HCT116 (cell line): Measurements from ENCODE around the gene OR1F1. TPM values are rescaled to one million over a fixed set of nuclear protein-coding genes. Genes with fewer than 3 reads are reported as not detected.

ENCODE experiments used
- ATAC-seq: fragments of 200-7000 bp; cut with Tn5 transposase; 2 replicates; pipeline ENCODE4 v1.9.1; 2020; ENCODE audit warnings: mild to moderate bottlenecking, moderate library complexity
- BruUV-seq: library from RNA; stranded (reverse); fragments of 400-500 nt; replicated peaks from 2 replicates; lab custom pipeline; 2021; lab: Mats Ljungman, UMichigan
- CTCF ChIA-PET: fragments of 300-600 bp; sonication (Branson Sonifier 250); formaldehyde crosslinking; loops from one replicate; lab custom pipeline; 2021; ENCODE audit warnings: antibody characterized with exemption; lab: Charles Lee
- POLR2A ChIA-PET: fragments of 300-600, 350-600 bp; sonication (Branson Sonifier 250); formaldehyde crosslinking; loops from one replicate; lab custom pipeline; 2021; ENCODE audit warnings: antibody characterized with exemption; lab: Charles Lee
- RAD21 ChIA-PET, 2 experiments: fragments of 300-600 bp; sonication (Branson Sonifier 250); formaldehyde crosslinking; loops; one replicate each; lab custom pipeline; 2023; ENCODE audit warnings: low total read pairs in 2 of 2; ENCODE audit not compliant: uncharacterized antibody in 2 of 2, unreplicated experiment in 2 of 2, low non-redundant PET in 1 of 2; lab: Charles Lee
- DNase-seq: peaks from one replicate; pipeline ENCODE4 v3.0.0-alpha.2; 2010; ENCODE audit warnings: low read depth, low spot score
- H2AFZ ChIP-seq: fragments of 200-600 bp; shearing (Covaris generic), sonication (generic); 2 replicates; pipeline ENCODE4 v1.6.1; 2017; ENCODE audit warnings: low read depth, mixed run types, mixed read lengths, antibody characterized with exemption, low read length; ENCODE audit not compliant: poor library complexity, severe bottlenecking
- H3K27ac ChIP-seq: 2 replicates; pipeline ENCODE4 v1.5.1; 2012; ENCODE audit warnings: low read depth, low read length
- H3K27me3 ChIP-seq: fragments of 200-600 bp; sonication (generic); 2 replicates; pipeline ENCODE4 v1.6.1; 2016; ENCODE audit warnings: mixed run types, low read length, mixed read lengths; ENCODE audit not compliant: insufficient read depth
- H3K36me3 ChIP-seq, 2 experiments: fragments of 200-500 bp in 1 of 2; fragments of 200-600 bp in 1 of 2; sonication (Bioruptor generic) in 1 of 2; sonication (generic) in 1 of 2; 2 replicates each; pipeline versions ENCODE4 v1.5.1 to v1.6.1; 2014 to 2016; ENCODE audit warnings: low read length in 2 of 2, inconsistent platforms in 1 of 2, mixed read lengths in 1 of 2, mixed run types in 1 of 2; ENCODE audit not compliant: insufficient read depth in 2 of 2, control insufficient read depth in 1 of 2
- H3K4me1 ChIP-seq, 2 experiments: fragments of 200-600 bp in 1 of 2; sonication (generic) in 1 of 2; 2 replicates each; pipeline versions ENCODE4 v1.5.1 to v1.6.1; 2012 to 2017; ENCODE audit warnings: low read length in 2 of 2, inconsistent platforms in 1 of 2, mild to moderate bottlenecking in 1 of 2, mixed read lengths in 1 of 2, mixed run types in 1 of 2, moderate library complexity in 1 of 2; ENCODE audit not compliant: insufficient read depth in 2 of 2, control insufficient read depth in 1 of 2
- H3K4me2 ChIP-seq: fragments of 200-600 bp; sonication (generic); 2 replicates; pipeline ENCODE4 v1.6.1; 2017; ENCODE audit warnings: mixed run types, low read length, mixed read lengths
- H3K4me3 ChIP-seq, 2 experiments: fragments of 200-600 bp in 1 of 2; sonication (generic) in 1 of 2; replicated peaks in 1 of 2; 2 replicates each; pipeline ENCODE4 v1.5.1; 2011 to 2016; ENCODE audit warnings: low read length in 2 of 2, control low read depth in 1 of 2, low read depth in 1 of 2, mild to moderate bottlenecking in 1 of 2, mixed read lengths in 1 of 2, mixed run types in 1 of 2
- H3K79me2 ChIP-seq: fragments of 200-600 bp; sonication (generic); 2 replicates; pipeline ENCODE4 v1.6.1; 2017; ENCODE audit warnings: mild to moderate bottlenecking, mixed run types, low read length, moderate library complexity, mixed read lengths; ENCODE audit not compliant: insufficient read depth
- H3K9ac ChIP-seq: fragments of 200-600 bp; sonication (generic); 2 replicates; pipeline ENCODE4 v1.6.1; 2016; ENCODE audit warnings: low read length, mixed read lengths
- H3K9me2 ChIP-seq: fragments of 200-600 bp; sonication (generic), shearing (Covaris generic); 2 replicates; pipeline ENCODE4 v1.6.1; 2017; ENCODE audit warnings: mixed run types, mild to moderate bottlenecking, moderate library complexity; ENCODE audit not compliant: insufficient read depth
- H3K9me3 ChIP-seq, 2 experiments: fragments of 200-500 bp in 1 of 2; fragments of 200-600 bp in 1 of 2; sonication (Bioruptor generic) in 1 of 2; sonication (generic) in 1 of 2; 2 replicates each; pipeline ENCODE4 v1.6.1; 2014 to 2017; ENCODE audit warnings: low read length in 2 of 2, mixed read lengths in 2 of 2, inconsistent platforms in 1 of 2, low read depth in 1 of 2, mild to moderate bottlenecking in 1 of 2, mixed run types in 1 of 2, moderate library complexity in 1 of 2; ENCODE audit not compliant: control insufficient read depth in 1 of 2, insufficient read depth in 1 of 2
- H4K20me1 ChIP-seq: fragments of 200-600 bp; sonication (generic), shearing (Covaris generic); 2 replicates; pipeline ENCODE4 v1.6.1; 2017; ENCODE audit warnings: mixed run types, mild to moderate bottlenecking, moderate library complexity; ENCODE audit not compliant: insufficient read depth
- ATF3 ChIP-seq: IDR thresholded peaks from 2 replicates; pipeline ENCODE4 v1.6.1; 2012
- CEBPB ChIP-seq: IDR thresholded peaks from 2 replicates; pipeline ENCODE4 v1.6.1; 2012; ENCODE audit warnings: low read depth
- CTCF ChIP-seq, 3 experiments: fragments of 200-600 bp in 1 of 3; sonication (generic) in 1 of 3; IDR thresholded peaks in 2 of 3; conservative IDR thresholded peaks in 1 of 3; 2 replicates each; pipeline ENCODE4 v1.5.1; 2012 to 2017; ENCODE audit warnings: low read depth in 2 of 3, low read length in 2 of 3, antibody characterized with exemption in 1 of 3, borderline replicate concordance in 1 of 3, control low read depth in 1 of 3, mild to moderate bottlenecking in 1 of 3, mixed read lengths in 1 of 3, mixed run types in 1 of 3, moderate library complexity in 1 of 3; ENCODE audit not compliant: insufficient read depth in 1 of 3
- EGR1 ChIP-seq: IDR thresholded peaks from 2 replicates; pipeline ENCODE4 v1.6.1; 2012; ENCODE audit warnings: low read depth
- ELF1 ChIP-seq: IDR thresholded peaks from 2 replicates; pipeline ENCODE4 v1.6.1; 2012; ENCODE audit warnings: low read depth, borderline replicate concordance
- EZH2 ChIP-seq: fragments of 200-600 bp; sonication (generic); IDR thresholded peaks from 2 replicates; pipeline ENCODE4 v1.6.1; 2017; ENCODE audit warnings: antibody characterized with exemption, mixed run types
- FOSL1 ChIP-seq: IDR thresholded peaks from 2 replicates; pipeline ENCODE4 v1.6.1; 2012; ENCODE audit warnings: low read depth
- JUND ChIP-seq: IDR thresholded peaks from 2 replicates; pipeline ENCODE4 v1.6.1; 2012
- MAX ChIP-seq: IDR thresholded peaks from 2 replicates; pipeline ENCODE4 v1.6.1; 2012
- POLR2A ChIP-seq: IDR thresholded peaks from 2 replicates; pipeline ENCODE4 v1.7.0; 2011; ENCODE audit warnings: borderline replicate concordance; ENCODE audit not compliant: insufficient read depth, insufficient read length; ENCODE audit errors: extremely low read depth
- POLR2AphosphoS5 ChIP-seq: IDR thresholded peaks from 2 replicates; pipeline ENCODE4 v1.6.1; 2011; ENCODE audit warnings: mild to moderate bottlenecking, low read depth, low read length, moderate library complexity
- RAD21 ChIP-seq: IDR thresholded peaks from 2 replicates; pipeline ENCODE4 v1.6.1; 2012; ENCODE audit warnings: low read depth, mild to moderate bottlenecking
- REST ChIP-seq: IDR thresholded peaks from 2 replicates; pipeline ENCODE4 v1.6.1; 2012; ENCODE audit warnings: low read depth
- SIN3A ChIP-seq: IDR thresholded peaks from 2 replicates; pipeline ENCODE4 v1.6.1; 2012; ENCODE audit warnings: low read depth
- SP1 ChIP-seq: IDR thresholded peaks from 2 replicates; pipeline ENCODE4 v1.6.1; 2012; ENCODE audit warnings: low read depth
- TCF7L2 ChIP-seq: IDR thresholded peaks from 2 replicates; pipeline ENCODE4 v1.7.0; 2011; ENCODE audit warnings: borderline replicate concordance, inconsistent platforms; ENCODE audit not compliant: insufficient read depth, insufficient read length; ENCODE audit errors: extremely low read depth
- ZBTB33 ChIP-seq: IDR thresholded peaks from 2 replicates; pipeline ENCODE4 v1.6.1; 2011; ENCODE audit warnings: mild to moderate bottlenecking, low read length, moderate library complexity; ENCODE audit not compliant: insufficient replicate concordance; ENCODE audit errors: extremely low read depth
- ZFX ChIP-seq: fragments of 450-650 bp; IDR thresholded peaks from 2 replicates; pipeline ENCODE4 v1.6.1; 2017
- ZNF274 ChIP-seq: fragments of 200-500 bp; sonication (Bioruptor generic); IDR thresholded peaks from 2 replicates; pipeline ENCODE4 v1.6.1; 2014; ENCODE audit warnings: mild to moderate bottlenecking, low read depth, low read length, inconsistent platforms
- intact Hi-C: fragments of 100-400 bp; cut with micrococcal nuclease; formaldehyde crosslinking; loops from 2 replicates; pipeline ENCODE4 v1.10.0; 2022
- total RNA-seq: library from RNA; stranded (reverse); gene quantifications from one replicate; pipeline ENCODE4 v1.2.1, GENCODE V29; 2021; ENCODE audit not compliant: unreplicated experiment

OR1F1 gene
- total RNA-seq, 1 experiment from 2014 or later: not detected

GRCh38 chr16:3188675-3188924 lies 596 bp downstream of the OR1F1 start:
- POLR2A ChIA-PET: interaction anchor here (1.3 kb wide), 1 partner anchor 16 kb away, joined by 3 read pairs; no protein-coding TSS in a partner anchor

More at GRCh38 chr16:3188675-3188924, 596 bp downstream of the OR1F1 start:
- H3K4me3 ChIP-seq: no peak overlapping the region
- DNase-seq: no peak
- no TSS peak for BruUV-seq
- H3K27me3 ChIP-seq: no peaks in the 10 kb centered on the region
- peaks cover 11 to 43% of the 10 kb centered on the region in 2 experiments; a peak in 3 of 4 replicates for H3K4me1 ChIP-seq
- H3K9me3 ChIP-seq: no peaks in the 10 kb centered on the region; a peak in 1 of 4 replicates
- no peak overlapping the region for H3K27ac ChIP-seq
- ATAC-seq: no peak
- intact Hi-C loops: loop anchor here (5.0 kb wide), 2 partner anchors 36 to 269 kb away; no protein-coding TSS in a partner anchor
- ChIA-PET CTCF (interaction anchor here (2.0 kb wide), 1 partner anchor 38 kb away, joined by 8 read pairs; no protein-coding TSS in a partner anchor), RAD21 (no interaction called here)
- H3K36me3 ChIP-seq: no peaks in the 10 kb centered on the region
- H4K20me1 ChIP-seq: no peaks in the 10 kb centered on the region
- TF ChIP-seq ATF3 (no peak), ELF1 (no peak), POLR2A (no peak), MAX (no peak), TCF7L2 (no peak), JUND (no peak), POLR2AphosphoS5 (no peak), ZBTB33 (no peak), ZNF274 (no peak), SP1 (no peak), FOSL1 (no peak), CTCF (IDR thresholded peaks at IDR 0.05 in 2 of 3, conservative IDR thresholded peaks at IDR 0.05 in 1 of 3; ENCODE audit: borderline replicate concordance in 1 of 3, insufficient read depth in 1 of 3, low read depth in 2 of 3, low read length in 2 of 3) (no peak), REST (no peak), SIN3A (no peak), RAD21 (no peak), CEBPB (no peak), EGR1 (no peak), EZH2 (no peak), ZFX (no peak)
- TF ChIP-seq, all 23 proteins: peak for 0
- no peak overlapping the region for H3K9ac ChIP-seq
- no peaks in the 10 kb centered on the region for H3K79me2 ChIP-seq
- H2AFZ ChIP-seq: no peak overlapping the region
- no peaks in the 10 kb centered on the region for H3K9me2 ChIP-seq
- no peak overlapping the region for H3K4me2 ChIP-seq
